ENCODE data around the gene IMP3. TPM values are rescaled to one million over a fixed set of nuclear protein-coding genes. Genes with fewer than 3 reads are reported as not detected.

IMP3 gene
- total RNA-seq, 2 donors from 2014 or later: 43.1 to 66.6 TPM

- TF ChIP-seq, protein P1, sequence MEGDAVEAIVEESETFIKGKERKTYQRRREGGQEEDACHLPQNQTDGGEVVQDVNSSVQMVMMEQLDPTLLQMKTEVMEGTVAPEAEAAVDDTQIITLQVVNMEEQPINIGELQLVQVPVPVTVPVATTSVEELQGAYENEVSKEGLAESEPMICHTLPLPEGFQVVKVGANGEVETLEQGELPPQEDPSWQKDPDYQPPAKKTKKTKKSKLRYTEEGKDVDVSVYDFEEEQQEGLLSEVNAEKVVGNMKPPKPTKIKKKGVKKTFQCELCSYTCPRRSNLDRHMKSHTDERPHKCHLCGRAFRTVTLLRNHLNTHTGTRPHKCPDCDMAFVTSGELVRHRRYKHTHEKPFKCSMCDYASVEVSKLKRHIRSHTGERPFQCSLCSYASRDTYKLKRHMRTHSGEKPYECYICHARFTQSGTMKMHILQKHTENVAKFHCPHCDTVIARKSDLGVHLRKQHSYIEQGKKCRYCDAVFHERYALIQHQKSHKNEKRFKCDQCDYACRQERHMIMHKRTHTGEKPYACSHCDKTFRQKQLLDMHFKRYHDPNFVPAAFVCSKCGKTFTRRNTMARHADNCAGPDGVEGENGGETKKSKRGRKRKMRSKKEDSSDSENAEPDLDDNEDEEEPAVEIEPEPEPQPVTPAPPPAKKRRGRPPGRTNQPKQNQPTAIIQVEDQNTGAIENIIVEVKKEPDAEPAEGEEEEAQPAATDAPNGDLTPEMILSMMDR (IDR thresholded peaks at IDR 0.05): no peak
- no peak for TF ChIP-seq POLR2A (IDR thresholded peaks at IDR 0.05)
Observed at GRCh38 chr15:75606711-75607699, 33.0 kb downstream of the IMP3 start.

GRCh38 chr15:75606026-75606425 lies 34.0 kb downstream of the IMP3 start:
- H3K9me3 ChIP-seq: no peaks in the 10 kb centered on the region
- TF ChIP-seq POLR2A (IDR thresholded peaks at IDR 0.05): no peak
- TF ChIP-seq, protein P1 (IDR thresholded peaks at IDR 0.05): no peak
- no peak overlapping the region for H3K27ac ChIP-seq
- ATAC-seq (no peak), DNase-seq (no peak)
- no peaks in the 10 kb centered on the region for H3K27me3 ChIP-seq
- 85 to 86% methylated on average over 8 of the region's 8 CpGs for WGBS, 2 donors
- no peak overlapping the region for H3K4me3 ChIP-seq
- no peaks in the 10 kb centered on the region for H3K4me1 ChIP-seq
- intact Hi-C loops (cut with DNase I): no loop called here
- H3K36me3 ChIP-seq (replicated peaks in 1 of 2; ENCODE audit: insufficient read depth in 1 of 2, low read depth in 2 of 2): peaks cover 0 to 29% of the 10 kb centered on the region in 2 donors

More at GRCh38 chr15:75606711-75607699, 33.0 kb downstream of the IMP3 start:
- H3K4me1 ChIP-seq: no peaks in the 10 kb centered on the region
- DNase-seq (no peak), ATAC-seq (no peak)
- peaks cover 0 to 29% of the 10 kb centered on the region in 2 donors for H3K36me3 ChIP-seq (replicated peaks in 1 of 2; ENCODE audit: insufficient read depth in 1 of 2, low read depth in 2 of 2)
- no peak overlapping the region for H3K27ac ChIP-seq
- H3K27me3 ChIP-seq: no peaks in the 10 kb centered on the region
- no peak overlapping the region for H3K4me3 ChIP-seq
- 70 to 93% methylated on average over 6 of the region's 6 CpGs for WGBS, 2 donors
- intact Hi-C loops (cut with DNase I): no loop called here
- no peaks in the 10 kb centered on the region for H3K9me3 ChIP-seq

DNA sequence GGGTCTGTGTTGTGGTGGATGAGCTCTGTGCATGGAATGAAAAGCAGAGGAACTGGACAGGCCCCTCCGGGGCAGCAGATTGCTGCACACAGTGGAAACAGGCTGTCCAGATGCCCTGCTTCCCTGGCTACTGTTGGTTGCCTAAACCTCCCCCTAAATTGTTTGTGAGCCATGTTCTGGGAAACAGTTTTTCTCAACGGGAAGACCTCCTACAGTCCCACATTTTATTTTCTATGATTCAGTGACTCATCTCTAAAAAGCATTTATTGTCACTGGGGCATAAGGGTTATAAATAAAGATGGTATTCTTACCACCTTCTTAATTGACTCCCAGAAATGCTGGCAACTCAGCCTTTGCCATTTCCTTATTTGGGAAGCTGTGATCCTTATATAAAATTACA lies 40.6 kb downstream of the IMP3 start:
- H3K9me3 ChIP-seq: no peaks in the 10 kb centered on the region
- peaks cover 3 to 8% of the 10 kb centered on the region in 2 donors for H3K36me3 ChIP-seq (replicated peaks in 1 of 2; ENCODE audit: insufficient read depth in 1 of 2, low read depth in 2 of 2)
- no peak for DNase-seq
- intact Hi-C loops (cut with DNase I): no loop called here
- peak; percentile 21 for ATAC-seq
- no peak overlapping the region for H3K27ac ChIP-seq
- peaks cover 13% of the 10 kb centered on the region for H3K4me1 ChIP-seq
- TF ChIP-seq, protein P1 (IDR thresholded peaks at IDR 0.05): no peak
- no peak for TF ChIP-seq POLR2A (IDR thresholded peaks at IDR 0.05)
- whole genome bisulfite sequencing, 2 donors: 54 to 82% methylated on average over 1 to 2 of the region's 2 CpGs
- no peak overlapping the region for H3K4me3 ChIP-seq
- no peaks in the 10 kb centered on the region for H3K27me3 ChIP-seq

DNA sequence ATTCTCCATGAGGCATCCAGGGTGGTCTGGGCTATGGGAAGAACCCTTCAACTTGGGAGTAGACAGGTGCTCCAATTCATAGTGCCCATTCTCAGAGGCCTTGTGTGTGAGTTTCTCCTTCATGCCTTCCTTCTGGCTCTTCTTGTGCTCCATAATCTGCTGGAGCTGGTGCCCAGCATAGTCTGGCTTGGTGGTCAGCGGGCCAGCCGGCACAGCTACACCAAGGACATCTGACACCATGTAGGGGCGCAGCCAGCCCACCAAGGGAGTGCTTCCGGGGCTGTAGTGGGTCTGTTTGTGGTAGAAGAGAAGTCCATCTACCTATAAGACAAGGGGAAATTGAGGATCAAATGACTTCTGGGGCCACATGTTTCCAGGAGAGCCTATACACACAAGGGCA lies 41.7 kb downstream of the IMP3 start:
- no peak overlapping the region for H3K27ac ChIP-seq
- DNase-seq: no peak

More for the DNA sequence above, 41.7 kb downstream of the IMP3 start:
- 95% methylated on average over 4 of the region's 4 CpGs; no CpG with 5 or more reads in 1 of the 2 donors for WGBS, 2 donors
- H3K9me3 ChIP-seq: no peaks in the 10 kb centered on the region
- H3K27me3 ChIP-seq: no peaks in the 10 kb centered on the region
- no peak for ATAC-seq
- TF ChIP-seq POLR2A (IDR thresholded peaks at IDR 0.05): no peak
- TF ChIP-seq, protein P1 (IDR thresholded peaks at IDR 0.05): no peak
- intact Hi-C loops (cut with DNase I): no loop called here
- no peak overlapping the region for H3K4me3 ChIP-seq
- peaks cover 13% of the 10 kb centered on the region for H3K4me1 ChIP-seq
- H3K36me3 ChIP-seq (replicated peaks in 1 of 2; ENCODE audit: insufficient read depth in 1 of 2, low read depth in 2 of 2): peaks cover 0 to 8% of the 10 kb centered on the region in 2 donors
